Activated CD4-positive, alpha-beta T cell treated with anti-CD3 and anti-CD28 coated beads, Interleukin-2, amount 50 U/mL, for 4 hours (primary cell): Measurements from ENCODE around the gene VPS51.

ENCODE experiments used
- DNase-seq, 2 experiments: peaks; one replicate each; pipeline ENCODE4 v3.0.0-alpha.2; 2020

VPS51 gene

GRCh38 chr11:65077451-65077850 is 18.6 kb upstream of the VPS51 start:
- no peak for DNase-seq

GRCh38 chr11:65078151-65078550 is 17.9 kb upstream of the VPS51 start:
- peak; percentile 73 to 74 for DNase-seq

- DNase-seq = no peak
These were observed 17.1 kb upstream of the VPS51 start for GRCh38 chr11:65078786-65079342.

- no peak for DNase-seq
These were observed 12.7 kb upstream of the VPS51 start for GRCh38 chr11:65083134-65083833.

GRCh38 chr11:65083834-65084597 is 12.0 kb upstream of the VPS51 start, which contains the start of the genes CDCA5 and ZFPL1:
TSS of gene CDCA5 (minus strand) at chr11:65084040. CDS start at chr11:65083978, 62 bp downstream.
TSS of gene ZFPL1 (plus strand) at chr11:65084222. CDS start at chr11:65084699, 477 bp downstream.
- peak; percentile 92 for DNase-seq

- no peak for DNase-seq
These were observed 11.2 kb upstream of the VPS51 start for GRCh38 chr11:65084598-65085375.

GRCh38 chr11:65085446-65085845 is 10.6 kb upstream of the VPS51 start:
- DNase-seq = no peak

- DNase-seq = no peak
These were observed 9.2 kb upstream of the VPS51 start for GRCh38 chr11:65086809-65087208.

GRCh38 chr11:65087216-65087615 is 8.8 kb upstream of the VPS51 start:
- no peak for DNase-seq

- DNase-seq = no peak
These were observed 8.2 kb upstream of the VPS51 start for GRCh38 chr11:65087827-65088226.

GRCh38 chr11:65089621-65090020 is 6.4 kb upstream of the VPS51 start:
- DNase-seq = no peak

- no peak for DNase-seq
These were observed 5.4 kb upstream of the VPS51 start for GRCh38 chr11:65090628-65091027.

GRCh38 chr11:65095427-65095826 is 587 bp upstream of the VPS51 start:
- DNase-seq = no peak

GRCh38 chr11:65096926-65097325 is 912 bp downstream of the VPS51 start:
- DNase-seq = no peak

GRCh38 chr11:65100674-65101350 is 4.8 kb downstream of the VPS51 start:
- no peak for DNase-seq

- no peak for DNase-seq
These were observed 6.4 kb downstream of the VPS51 start for GRCh38 chr11:65102142-65103095.

GRCh38 chr11:65103476-65103875 is 7.5 kb downstream of the VPS51 start:
- DNase-seq = no peak

GRCh38 chr11:65104628-65105027 is 8.6 kb downstream of the VPS51 start:
- DNase-seq = no peak

GRCh38 chr11:65107078-65107477 is 11.1 kb downstream of the VPS51 start:
- no peak for DNase-seq

GRCh38 chr11:65107751-65108468 is 11.9 kb downstream of the VPS51 start:
- no peak for DNase-seq
